ENCODE results near the gene FAM168A.

GRCh38 chr11:73495731-73496130, 102.2 kb downstream of the FAM168A start:
- TF ChIP-seq CTCF (IDR thresholded peaks at IDR 0.05) = no peak
- TF ChIP-seq EP300 (IDR thresholded peaks at IDR 0.05) = no peak
- TF ChIP-seq POLR2A (IDR thresholded peaks at IDR 0.05) = no peak

Measured in ovary (tissue), 3 donors.